Tibial artery (tissue), 4 donors: ENCODE measurements around the gene CEP83.

Experiments used
- DNase-seq, 2 donors: peaks; one replicate each; pipeline ENCODE4 v3.0.0-alpha.2; 2019
- H3K27ac ChIP-seq, 2 donors: fragments of 200-600 bp; sonication (generic) in 1 of 2; 1 replicate in 1 of 2; 2 replicates in 1 of 2; pipeline ENCODE4 v1.5.1; 2018 to 2019; ENCODE audit warnings: mild to moderate bottlenecking in 1 of 2
- H3K27me3 ChIP-seq, 2 donors: fragments of 200-600 bp; sonication (generic) in 1 of 2; one replicate each; pipeline versions ENCODE4 v1.5.1 to v1.6.0; 2016 to 2019
- H3K36me3 ChIP-seq, 3 donors: fragments of 200-600 bp; sonication (generic) in 2 of 3; one replicate each; pipeline ENCODE4 v1.5.1; 2016 to 2019; ENCODE audit warnings: mild to moderate bottlenecking in 2 of 3
- H3K4me1 ChIP-seq, 4 donors: fragments of 200-600 bp; sonication (generic) in 2 of 4; 1 replicate in 3 of 4; 2 replicates in 1 of 4; pipeline ENCODE4 v1.5.1; 2016 to 2019
- H3K4me3 ChIP-seq, 2 donors: fragments of 200-600 bp; sonication (generic) in 1 of 2; 1 replicate in 1 of 2; 2 replicates in 1 of 2; pipeline ENCODE4 v1.5.1; 2018 to 2019; ENCODE audit warnings: mild to moderate bottlenecking in 2 of 2
- H3K9me3 ChIP-seq, 3 donors: fragments of 200-600 bp; sonication (generic) in 1 of 3; one replicate each; pipeline ENCODE4 v1.5.1; 2016 to 2019
- intact Hi-C: fragments of 100-400 bp; cut with DNase I; formaldehyde crosslinking; loops from one replicate; pipeline ENCODE4 v1.15.0; 2023; ENCODE audit warnings: low total_unique reads
- TF ChIP-seq, protein P1 (sequence below), 2 experiments: fragments of 200-600 bp in 1 of 2; fragments of 450-650 bp in 1 of 2; IDR thresholded peaks; one replicate each; pipeline ENCODE4 v1.5.1; 2017 to 2019; ENCODE audit warnings: antibody characterized with exemption in 2 of 2, mild to moderate bottlenecking in 1 of 2, moderate library complexity in 1 of 2

CEP83 gene

GRCh38 chr12:94260017-94260416, 199.7 kb downstream of the CEP83 start:
- intact Hi-C loops = loop anchor here (10.0 kb wide), 1 partner anchor 205 kb away; no protein-coding TSS in a partner anchor
- no peaks in the 10 kb centered on the region for H3K27me3 ChIP-seq
- H3K27ac ChIP-seq = no peak overlapping the region
- H3K4me3 ChIP-seq = no peak overlapping the region
- no peak for DNase-seq
- TF ChIP-seq, protein P1, sequence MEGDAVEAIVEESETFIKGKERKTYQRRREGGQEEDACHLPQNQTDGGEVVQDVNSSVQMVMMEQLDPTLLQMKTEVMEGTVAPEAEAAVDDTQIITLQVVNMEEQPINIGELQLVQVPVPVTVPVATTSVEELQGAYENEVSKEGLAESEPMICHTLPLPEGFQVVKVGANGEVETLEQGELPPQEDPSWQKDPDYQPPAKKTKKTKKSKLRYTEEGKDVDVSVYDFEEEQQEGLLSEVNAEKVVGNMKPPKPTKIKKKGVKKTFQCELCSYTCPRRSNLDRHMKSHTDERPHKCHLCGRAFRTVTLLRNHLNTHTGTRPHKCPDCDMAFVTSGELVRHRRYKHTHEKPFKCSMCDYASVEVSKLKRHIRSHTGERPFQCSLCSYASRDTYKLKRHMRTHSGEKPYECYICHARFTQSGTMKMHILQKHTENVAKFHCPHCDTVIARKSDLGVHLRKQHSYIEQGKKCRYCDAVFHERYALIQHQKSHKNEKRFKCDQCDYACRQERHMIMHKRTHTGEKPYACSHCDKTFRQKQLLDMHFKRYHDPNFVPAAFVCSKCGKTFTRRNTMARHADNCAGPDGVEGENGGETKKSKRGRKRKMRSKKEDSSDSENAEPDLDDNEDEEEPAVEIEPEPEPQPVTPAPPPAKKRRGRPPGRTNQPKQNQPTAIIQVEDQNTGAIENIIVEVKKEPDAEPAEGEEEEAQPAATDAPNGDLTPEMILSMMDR (IDR thresholded peaks at IDR 0.05) = no peak
- no peaks in the 10 kb centered on the region for H3K9me3 ChIP-seq
- peaks cover 0 to 14% (median 8%) of the 10 kb centered on the region in 4 donors for H3K4me1 ChIP-seq
- H3K36me3 ChIP-seq = no peaks in the 10 kb centered on the region

GRCh38 chr12:94258593-94258992, 201.1 kb downstream of the CEP83 start:
- Histone ChIP-seq H3K9me3 (no peaks in the 10 kb centered on the region), H3K27ac (no peak overlapping the region), H3K4me1 (peaks cover 0 to 14% (median 8%) of the 10 kb centered on the region in 4 donors), H3K27me3 (no peaks in the 10 kb centered on the region), H3K4me3 (no peak overlapping the region), H3K36me3 (no peaks in the 10 kb centered on the region)
- intact Hi-C loops = no loop called here
- no peak for DNase-seq
- TF ChIP-seq, protein P1 (IDR thresholded peaks at IDR 0.05) = no peak
